Stimulated activated CD4-positive, alpha-beta T cell treated with anti-CD3 and anti-CD28 coated beads, Interleukin-4, amount 100 ng/mL, for 4 hours (primary cell): ENCODE measurements around the gene ATP13A5.
A peak's percentile ranks its signal among the peaks of the same experiment; 100 is the strongest.

Experiments used
- DNase-seq, 2 experiments: peaks; one replicate each; pipeline ENCODE4 v3.0.0-alpha.2; 2020

ATP13A5 gene

GRCh38 chr3:193250492-193250891 lies 128.1 kb downstream of the ATP13A5 start:
- DNase-seq = no peak

GRCh38 chr3:193248848-193249468 lies 129.6 kb downstream of the ATP13A5 start:
- DNase-seq = no peak

- DNase-seq = no peak
Measured at GRCh38 chr3:193243571-193243970, 135.0 kb downstream of the ATP13A5 start.

- DNase-seq = no peak
Measured at GRCh38 chr3:193241716-193242115, 136.8 kb downstream of the ATP13A5 start.

- peak in 1 of 2 experiments; percentile 12 for DNase-seq
Measured at GRCh38 chr3:193240850-193241706, 137.5 kb downstream of the ATP13A5 start, which contains the start of gene PLAAT1. TSS of gene PLAAT1 (plus strand) at chr3:193241222. CDS start at chr3:193255651, 14,429 bp downstream.

- no peak for DNase-seq
Measured at GRCh38 chr3:193240436-193240849, 138.1 kb downstream of the ATP13A5 start.

GRCh38 chr3:193237030-193237429 lies 141.5 kb downstream of the ATP13A5 start:
- DNase-seq = no peak

GRCh38 chr3:193236599-193236998 lies 142.0 kb downstream of the ATP13A5 start:
- no peak for DNase-seq

- no peak for DNase-seq
Measured at GRCh38 chr3:193231201-193231600, 147.4 kb downstream of the ATP13A5 start.

GRCh38 chr3:193230610-193231009 lies 147.9 kb downstream of the ATP13A5 start:
- no peak for DNase-seq

GRCh38 chr3:193229851-193230420 lies 148.6 kb downstream of the ATP13A5 start:
- no peak for DNase-seq

GRCh38 chr3:193228206-193228605 lies 150.3 kb downstream of the ATP13A5 start:
- DNase-seq = no peak

GRCh38 chr3:193225302-193226125 lies 153.0 kb downstream of the ATP13A5 start:
- DNase-seq = no peak
